Measurements from ENCODE around the gene GATA5.
"Not testable (repeated sequence)": the region's sequence is repeated elsewhere in the genome, so short reads cannot be mapped to it uniquely, and the experiment has no call there.

The GATA5 gene

DNA sequence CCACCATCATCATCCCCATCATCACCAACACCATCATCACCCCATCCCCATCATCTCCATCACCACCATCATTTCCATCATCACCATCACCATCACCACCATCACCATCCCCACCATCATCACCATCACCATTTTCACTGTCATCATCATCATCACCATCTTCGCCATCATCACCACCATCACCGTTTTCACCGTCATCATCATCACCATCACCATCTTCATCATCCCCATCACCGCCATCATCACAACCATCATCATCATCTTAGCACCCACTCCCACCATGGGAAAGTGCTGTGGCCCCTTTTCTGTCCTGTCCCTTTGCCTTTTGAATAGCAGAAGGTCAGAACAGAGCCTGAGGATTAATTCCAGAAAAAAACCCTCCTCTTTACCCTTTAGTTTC lies 28.5 kb upstream of the GATA5 start:
- no peak for DNase-seq (ENCODE audit: low read depth, low spot score)

DNA sequence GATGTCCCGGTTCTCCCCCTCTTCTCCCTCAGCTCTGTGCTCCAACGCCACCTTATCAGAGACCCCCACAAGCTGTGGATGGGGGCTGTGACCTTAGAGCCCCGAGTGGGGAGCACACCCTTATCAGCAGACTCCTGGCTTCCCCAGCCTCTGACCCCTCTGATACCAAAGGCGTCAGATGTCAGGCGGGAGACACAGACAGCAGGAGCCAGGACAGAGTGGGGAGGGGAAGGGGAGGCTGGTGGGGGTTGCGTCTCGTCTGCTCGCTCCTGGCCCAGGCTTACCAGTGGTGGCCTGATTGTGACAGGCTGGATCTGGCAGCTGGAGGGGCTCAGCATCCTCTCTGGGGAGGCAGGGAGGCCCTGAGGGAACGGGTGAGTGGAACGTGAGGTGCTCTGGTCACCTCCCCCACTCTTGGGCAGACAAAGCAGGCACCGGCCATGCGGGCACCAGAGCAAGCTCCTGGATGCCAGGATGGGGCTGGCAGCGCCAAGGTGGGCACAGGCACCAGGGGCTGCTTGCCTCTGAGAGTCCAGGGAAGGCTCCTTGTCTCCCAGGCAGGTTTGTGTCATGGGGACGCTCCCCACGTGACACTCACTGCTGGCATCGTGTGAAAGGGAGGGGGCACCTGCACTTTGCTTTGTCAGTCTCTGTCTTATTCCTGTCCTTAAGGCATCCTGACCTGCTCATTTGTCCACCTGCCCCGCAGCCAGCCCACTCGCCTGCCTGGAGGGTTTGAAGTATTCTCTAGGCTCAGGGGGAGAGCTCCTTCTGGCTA lies 27.8 kb upstream of the GATA5 start:
- DNase-seq (ENCODE audit: low read depth, low spot score) = no peak

DNA sequence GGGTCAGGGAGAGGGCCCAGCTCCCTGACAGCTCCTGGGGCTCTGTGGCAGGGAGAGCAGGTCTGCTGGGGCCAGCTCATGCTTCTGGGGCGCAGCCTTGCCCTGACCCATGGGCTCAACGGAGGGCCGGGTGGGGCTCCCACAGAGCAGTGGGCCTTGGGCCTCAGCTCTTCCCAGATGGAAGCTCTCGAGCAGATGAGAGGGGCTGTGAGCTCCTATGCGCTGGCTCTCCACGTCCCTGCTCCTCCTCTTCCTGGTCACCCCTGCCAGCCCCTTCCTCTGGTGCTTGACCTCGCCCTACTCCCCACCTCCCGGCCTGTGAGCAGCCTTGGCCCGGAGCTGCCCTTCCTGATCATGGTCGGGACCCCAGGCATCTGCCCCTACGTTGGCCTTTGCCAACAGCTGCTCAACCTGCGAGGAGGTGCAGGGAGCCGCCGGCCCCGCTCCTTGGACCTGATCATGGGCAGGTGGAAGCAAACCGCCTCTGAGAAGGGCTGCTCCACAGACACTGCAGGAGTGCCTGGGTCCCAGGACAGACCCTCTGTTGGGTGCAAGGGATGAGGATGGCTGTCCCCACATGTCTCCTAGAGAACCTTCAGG lies 26.8 kb upstream of the GATA5 start:
- DNase-seq (ENCODE audit: low read depth, low spot score) = no peak

DNA sequence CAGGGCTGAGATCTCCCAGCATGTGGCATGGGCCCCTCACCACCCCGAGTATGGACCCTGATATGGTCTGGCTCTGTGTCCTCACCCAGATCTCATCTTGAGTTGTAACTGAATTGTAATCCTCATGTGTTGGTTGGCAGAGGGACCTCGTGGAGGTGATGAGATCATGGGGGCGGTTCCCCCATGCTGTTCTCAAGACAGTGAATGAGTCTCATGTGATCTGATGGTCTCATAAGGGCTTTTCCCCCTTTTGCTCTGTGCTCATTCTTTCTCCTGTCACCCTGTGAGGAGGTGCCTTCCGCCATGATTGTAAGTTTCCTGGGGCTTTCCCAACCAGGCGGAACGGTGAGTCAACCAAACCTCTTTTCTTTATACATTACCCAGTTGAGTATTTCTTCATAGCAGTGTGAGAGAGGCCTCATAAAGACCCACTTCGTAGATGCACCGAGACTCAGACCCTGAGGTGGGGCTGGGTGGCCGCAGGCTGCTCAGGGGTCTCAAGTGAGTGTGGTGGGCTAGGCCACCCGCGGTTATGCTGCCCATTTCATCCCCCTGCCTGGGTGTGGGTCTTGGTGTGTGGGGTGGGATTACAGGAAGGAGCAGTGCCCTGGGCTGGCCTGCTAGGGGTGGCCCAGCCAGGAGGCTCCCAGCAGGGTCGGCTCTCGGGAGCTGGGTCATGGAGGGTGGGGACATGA lies 26.2 kb upstream of the GATA5 start:
- DNase-seq (ENCODE audit: low read depth, low spot score) = peak; percentile 54

DNA sequence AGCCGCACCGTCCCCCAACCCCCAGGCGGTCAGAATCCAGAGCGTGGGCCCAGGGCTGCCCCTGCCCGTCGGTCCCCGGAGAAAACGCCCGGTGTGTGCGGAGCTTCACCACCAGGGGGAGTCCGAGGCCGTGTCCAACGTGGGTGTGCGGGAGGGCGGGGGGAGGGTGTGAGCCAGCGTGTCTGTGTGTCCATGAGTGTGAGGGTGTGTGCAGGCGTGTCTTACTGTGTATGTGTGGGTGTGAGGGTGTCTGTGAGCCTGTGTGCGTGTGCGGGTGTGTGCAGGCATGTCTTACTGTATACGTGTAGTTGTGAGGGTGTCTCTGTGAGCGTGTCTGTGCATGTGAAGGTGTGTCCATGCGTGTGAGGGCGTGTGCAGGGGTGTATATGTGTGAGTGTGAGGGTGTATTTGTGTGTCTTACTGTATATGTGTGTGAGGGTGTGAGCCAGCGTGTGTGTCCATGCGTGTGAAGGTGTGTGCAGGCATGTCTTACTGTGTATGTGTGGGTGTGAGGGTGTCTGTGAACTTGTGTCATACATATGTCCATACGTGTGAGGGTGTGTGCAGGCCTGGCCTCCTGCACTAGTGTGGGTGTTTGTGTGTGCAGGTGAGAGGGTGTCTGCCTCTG lies 24.6 kb upstream of the GATA5 start:
- DNase-seq (ENCODE audit: low read depth, low spot score) = peak; percentile 69

DNA sequence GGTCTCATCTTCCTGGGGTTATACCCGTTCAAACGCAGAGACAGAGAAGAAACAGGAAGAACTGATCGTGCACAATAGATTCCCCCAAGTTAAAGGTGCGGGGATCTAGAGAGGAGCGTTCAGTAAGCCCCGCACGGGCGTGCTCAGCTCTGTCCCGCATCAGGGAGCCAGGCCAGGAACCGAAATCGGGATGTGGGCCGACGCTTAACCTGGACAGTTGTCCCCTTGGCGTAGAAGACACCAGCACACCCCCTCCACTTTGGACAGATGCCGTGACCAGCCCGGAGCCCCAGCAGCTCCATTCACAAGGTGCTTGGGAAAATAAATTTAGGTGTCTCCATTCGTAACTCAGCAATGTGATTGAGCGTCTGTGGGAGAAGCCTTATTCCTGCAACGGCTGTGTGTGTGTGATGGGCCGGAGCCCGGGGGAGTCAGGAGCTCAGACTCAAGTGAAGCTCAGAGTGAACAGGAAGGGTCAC lies 24.0 kb upstream of the GATA5 start:
- DNase-seq (ENCODE audit: low read depth, low spot score) = no peak

DNA sequence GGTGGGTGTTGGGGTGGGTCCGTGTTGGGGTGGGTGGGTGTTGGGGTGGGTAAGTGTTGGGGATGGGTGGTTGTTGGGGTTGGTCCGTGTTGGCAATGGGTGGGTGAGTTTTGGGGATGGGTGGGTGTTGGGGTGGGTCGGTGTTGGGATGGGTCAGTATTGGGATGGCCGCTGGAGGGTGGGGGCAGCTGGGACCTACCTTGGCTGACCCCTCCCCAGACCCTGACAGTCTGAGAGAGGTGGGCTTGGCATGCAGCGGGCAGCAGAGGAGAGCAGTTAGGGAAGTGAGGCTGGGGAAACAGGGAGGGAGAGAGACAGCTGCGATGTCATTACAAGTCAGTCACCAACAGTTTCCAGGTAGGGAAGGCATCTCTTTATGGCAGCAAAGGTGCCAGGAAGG lies 23.1 kb upstream of the GATA5 start:
- DNase-seq (ENCODE audit: low read depth, low spot score) = no peak

DNA sequence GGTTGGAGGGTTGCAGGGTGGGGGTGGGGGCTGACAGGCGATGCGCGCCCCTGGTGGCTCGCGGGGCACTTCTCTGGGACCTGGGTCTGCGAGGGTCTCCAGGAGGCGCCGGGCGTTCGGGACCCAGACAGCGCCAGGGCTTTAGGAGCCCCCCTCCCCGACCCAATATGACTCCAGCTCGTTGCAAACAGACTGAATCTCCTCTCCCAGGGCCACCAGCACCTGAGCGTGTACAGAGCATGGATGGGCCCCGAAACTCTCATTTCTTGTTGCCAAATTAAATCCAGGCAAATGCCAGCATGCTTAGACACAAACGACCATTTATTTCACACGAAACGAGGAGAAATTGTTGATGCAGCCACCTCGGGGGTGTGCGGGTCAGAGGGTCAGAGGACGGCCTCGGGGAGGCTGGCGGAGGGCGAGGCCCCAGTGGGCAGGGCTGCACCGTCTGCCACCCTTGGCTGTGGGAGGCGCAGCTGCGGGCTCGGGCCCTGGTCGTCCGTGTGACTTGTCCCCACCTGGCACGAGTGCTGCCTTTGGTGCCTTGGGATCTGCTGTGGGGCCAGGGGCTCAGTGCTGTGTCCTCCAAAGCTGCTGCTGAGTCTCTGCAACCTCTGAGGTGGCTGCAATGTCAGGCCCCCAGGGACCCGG lies 20.9 kb upstream of the GATA5 start:
- no peak for DNase-seq (ENCODE audit: low read depth, low spot score)

DNA sequence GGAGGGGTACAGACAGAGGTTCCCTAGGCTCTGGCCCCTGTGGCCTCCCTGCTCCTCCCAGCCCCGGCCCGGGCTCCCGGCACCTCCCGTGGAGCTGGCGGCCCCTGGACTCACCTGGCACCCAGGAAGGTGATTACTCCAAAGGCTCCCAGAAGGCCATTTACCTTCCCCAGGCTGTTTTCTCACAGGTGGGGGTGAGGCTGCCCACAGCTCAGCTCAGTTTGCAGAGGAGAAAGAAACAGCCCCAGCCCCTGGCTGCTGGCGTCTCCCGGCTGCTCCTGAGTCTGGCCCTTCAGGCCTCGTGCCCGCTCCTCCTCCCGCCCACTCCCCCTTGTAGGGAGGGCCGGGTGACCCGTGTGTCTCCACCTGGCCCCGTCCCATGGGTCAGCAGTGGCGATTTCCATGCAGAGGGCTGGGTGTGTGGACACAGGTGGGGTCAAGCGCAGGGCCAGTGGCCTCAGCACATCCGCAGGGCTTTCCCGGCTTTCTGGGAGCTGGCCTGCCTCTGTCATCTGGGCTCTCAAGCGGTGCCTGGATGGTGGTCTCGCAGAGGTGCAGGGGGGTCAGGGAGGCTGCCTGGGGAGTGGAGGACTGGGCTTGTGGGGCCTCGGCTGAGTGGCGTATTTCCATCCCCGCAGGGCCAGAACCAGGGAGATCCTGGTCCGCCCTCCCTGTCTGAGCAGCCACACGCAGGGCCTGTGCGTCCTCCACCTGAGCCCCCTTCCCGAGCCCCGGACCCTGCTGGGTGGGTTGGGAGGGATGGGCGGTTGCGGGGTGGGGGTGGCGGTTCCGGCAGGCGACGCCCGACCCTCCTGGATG lies 20.2 kb upstream of the GATA5 start:
- DNase-seq (ENCODE audit: low read depth, low spot score) = no peak

DNA sequence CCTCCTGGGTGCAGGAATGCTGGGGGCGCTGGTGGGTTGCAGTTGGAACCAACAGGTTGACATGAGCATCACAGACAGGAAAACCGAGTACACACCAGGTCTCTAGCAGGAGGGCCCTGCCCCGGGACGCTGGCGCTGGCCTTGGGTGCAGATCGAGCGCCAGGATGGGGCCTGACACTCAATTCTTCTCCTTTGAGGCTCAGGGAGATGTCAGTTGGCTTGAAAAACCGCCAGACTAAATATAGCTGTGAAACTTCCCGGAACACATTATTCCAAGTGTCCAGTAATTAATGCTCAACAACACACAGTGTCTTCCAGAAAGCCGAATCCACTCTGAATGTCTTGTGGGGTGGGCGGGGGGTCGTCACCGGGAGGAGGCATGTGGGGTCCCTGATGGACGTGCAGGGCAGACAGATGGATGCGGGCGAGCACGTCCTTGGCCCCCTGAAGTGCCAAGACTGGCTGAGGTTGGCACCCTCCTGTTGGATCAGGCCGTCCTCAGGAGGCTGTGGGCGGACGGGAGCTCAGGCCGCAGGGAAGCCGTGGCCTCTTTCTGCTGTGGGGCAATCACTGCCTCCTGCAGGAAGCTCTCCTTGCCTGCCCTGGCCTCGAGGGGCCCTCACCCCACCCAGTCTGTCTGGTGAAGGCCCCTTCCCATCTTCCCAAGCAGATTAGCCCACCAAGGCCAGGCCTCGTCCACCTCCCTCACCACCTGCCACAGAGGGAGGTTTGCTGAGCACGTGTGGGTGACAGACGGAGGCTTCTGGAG lies 19.4 kb upstream of the GATA5 start:
- no peak for DNase-seq (ENCODE audit: low read depth, low spot score)

DNA sequence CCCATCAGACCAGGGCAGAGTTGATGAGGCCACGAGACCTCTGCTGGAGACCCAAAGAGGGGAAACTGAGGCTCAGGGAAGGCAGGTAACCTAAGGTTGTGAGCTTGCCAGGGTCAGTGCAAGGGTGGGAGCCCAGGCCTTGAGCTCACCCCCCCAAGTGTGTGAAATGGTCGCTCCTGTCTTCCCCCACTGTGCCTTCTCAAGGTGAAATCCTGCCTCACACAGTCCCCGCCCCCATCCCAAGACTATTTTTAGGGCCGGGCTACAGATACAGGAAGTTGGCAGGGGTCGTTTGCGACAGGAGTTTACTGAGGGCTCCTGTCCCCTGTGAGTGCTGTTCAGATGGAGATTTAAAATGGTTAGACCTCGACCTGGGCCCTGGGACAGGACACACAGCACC lies 18.7 kb upstream of the GATA5 start:
- no peak for DNase-seq (ENCODE audit: low read depth, low spot score)

DNA sequence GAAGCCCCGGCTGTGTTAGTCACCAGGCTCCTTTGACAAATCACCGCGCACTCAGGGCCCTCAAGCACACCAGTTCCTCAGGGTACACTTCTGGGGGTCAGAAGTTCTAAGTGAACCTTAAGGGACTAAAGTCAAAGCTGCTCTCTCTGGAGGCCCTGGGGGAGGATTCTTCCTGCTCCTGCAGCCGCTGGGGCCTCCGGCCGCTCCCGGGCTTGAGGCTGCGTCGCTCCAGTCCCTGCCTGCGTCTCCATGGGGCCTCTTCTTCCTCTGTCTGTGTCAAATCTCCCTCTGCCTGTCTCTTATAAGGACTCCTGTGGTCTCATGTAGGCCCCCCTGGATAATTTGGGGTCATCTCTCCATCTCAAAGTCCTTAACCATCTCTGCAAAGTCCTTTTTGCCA lies 18.1 kb upstream of the GATA5 start:
- DNase-seq (ENCODE audit: low read depth, low spot score) = no peak

DNA sequence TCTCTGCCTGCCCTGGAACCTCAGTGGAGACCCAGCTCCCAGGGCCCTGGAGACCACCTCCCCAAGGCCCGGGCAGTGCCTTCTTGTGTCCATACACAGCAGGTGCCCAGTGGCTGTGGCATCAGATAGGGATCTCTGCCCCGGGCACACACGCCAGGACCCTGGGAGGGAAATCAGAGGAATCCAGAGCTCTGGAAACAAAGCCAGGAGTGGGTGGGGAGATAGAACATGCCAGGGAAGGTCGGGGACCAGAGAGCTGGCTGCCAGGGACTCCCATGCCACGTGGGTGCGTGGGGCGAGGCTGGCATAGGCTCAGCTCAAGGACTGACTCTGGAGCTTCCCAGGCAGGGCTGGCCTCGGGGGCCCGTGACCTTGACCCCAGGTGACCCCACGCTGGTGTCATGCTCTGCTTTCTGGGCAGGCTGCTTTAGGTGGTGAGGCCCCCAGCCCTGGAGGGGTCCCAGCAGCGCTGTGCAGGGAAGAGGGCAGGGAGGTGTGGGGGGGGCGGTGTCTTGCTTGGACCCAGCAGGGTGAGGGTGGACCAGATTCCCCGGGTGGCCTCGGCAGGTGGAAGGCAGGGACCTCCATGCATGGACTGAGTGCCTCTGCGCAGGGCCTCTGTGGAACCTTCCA lies 17.6 kb upstream of the GATA5 start:
- no peak for DNase-seq (ENCODE audit: low read depth, low spot score)

DNA sequence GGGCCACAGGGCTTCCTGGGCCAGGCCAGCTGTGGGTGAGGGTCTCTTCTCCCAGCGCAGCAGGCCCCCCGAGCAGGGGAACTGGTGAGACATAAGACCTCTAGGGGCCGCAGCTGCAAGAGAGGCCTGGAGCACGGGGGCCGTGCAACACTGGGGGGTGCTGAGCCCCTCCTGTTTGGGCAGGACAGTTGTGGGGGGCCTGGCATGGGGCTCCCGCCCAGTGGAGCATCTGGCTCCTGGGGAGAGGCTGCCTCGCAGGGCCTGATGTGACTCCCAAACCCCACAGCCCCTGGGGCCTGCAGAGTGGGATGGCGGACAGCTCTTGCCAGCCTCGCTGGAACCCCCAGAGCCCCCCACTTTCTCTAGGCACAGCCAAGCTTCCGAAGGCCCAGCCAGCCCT lies 16.9 kb upstream of the GATA5 start:
- no peak for DNase-seq (ENCODE audit: low read depth, low spot score)

DNA sequence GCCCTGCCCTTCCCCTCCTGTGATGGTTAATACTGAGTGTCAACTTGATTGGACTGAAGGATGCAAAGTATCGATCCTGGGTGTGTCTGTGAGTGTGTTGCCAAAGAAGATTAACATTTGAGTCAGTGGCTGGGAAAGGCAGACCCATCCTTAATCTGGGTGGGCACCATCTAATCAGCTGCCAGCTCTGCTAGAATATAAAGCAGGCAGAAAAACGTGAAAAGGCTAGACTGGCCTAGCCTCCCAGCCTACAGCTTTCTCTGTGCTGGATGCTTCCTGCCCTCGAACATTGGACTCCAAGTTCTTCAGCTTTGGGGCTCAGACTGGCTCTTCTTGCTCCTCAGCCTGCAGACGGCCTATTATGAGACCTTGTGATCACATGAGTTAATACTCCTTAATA lies 15.0 kb upstream of the GATA5 start:
- DNase-seq (ENCODE audit: low read depth, low spot score) = not testable (repeated sequence)

DNA sequence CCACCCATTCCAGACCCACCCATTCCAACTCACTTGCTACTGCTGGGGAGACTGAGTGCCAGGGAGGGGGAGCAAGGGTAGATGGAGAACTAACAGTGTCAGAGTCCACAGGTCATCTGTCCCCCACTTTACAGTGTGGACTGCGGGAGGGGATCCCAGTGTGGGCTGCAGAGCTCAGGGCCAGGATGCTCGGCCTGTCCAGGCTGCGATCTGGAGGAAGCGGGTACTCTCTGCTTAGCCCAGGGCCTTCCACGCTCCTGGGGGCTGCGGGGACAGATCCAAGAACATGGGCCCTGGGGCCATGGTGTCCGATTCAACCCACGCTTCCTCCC lies 14.1 kb upstream of the GATA5 start:
- no peak for DNase-seq (ENCODE audit: low read depth, low spot score)

DNA sequence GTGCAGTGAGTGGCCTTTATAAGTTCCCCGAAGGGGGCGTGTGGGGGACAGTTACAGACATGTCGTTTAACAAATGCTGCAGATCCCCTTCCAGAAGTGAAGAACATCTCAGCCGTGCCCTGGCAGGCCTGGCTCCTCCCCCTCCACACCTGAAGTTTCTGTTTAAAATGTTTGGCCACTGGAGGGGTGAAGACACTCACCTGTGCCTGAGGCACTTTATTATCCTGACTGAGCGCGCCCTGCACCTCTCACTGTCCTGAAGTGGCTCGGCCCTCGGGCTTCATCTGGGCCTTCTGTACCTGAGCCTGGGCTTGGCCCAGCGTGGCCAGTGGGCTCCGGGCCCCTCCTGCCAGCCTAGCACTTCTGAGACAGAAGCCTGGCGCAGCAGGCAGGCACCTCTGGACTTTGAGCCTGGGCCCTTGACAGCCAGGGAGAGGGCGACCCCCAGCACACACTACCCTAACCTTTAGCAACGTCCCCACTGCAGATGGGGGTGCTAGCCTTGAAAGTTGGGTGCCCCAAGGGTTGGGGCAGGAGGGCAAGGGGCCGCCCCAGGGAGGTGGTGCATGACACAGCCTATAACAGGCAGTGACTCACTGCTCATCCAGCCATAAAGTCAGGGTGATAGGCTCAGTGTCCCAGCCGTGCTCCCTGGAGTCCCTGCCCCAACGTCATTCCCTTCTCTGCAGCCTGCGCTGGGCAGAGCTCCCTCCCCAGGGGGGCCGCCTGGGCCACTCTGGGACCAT lies 13.6 kb upstream of the GATA5 start:
- DNase-seq (ENCODE audit: low read depth, low spot score) = no peak

DNA sequence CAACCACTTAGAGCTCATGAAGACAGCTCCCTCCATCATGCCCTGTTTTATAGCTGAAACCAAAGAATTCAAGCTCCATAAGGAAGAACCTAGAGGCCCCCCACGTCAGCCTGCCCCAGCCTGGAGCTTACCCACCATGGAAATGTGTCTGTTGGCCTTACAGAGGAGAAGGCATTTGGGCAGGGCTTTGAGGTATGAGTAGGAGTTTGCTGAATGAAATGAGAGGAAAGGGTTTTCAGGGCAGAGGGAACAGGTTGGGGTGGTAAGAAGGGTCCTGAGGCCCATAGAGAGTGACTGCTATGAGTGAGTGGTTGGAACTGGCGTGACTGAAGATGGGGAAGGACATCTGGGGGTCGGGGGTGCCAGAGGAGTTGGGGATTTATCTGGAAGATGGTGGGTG lies 12.7 kb upstream of the GATA5 start:
- DNase-seq (ENCODE audit: low read depth, low spot score) = no peak
